ENCODE measurements around the gene CLDN7.

The CLDN7 gene

GRCh38 chr17:7262192-7262934 lies at the start of gene CLDN7:
Gene CLDN7 (minus strand): TSS chr17:7262478. CDS start chr17:7262043, 435 bp downstream.
- DNase-seq (ENCODE audit: low read depth, low spot score): no peak

GRCh38 chr17:7311110-7311705 lies 48.9 kb upstream of the CLDN7 start:
- DNase-seq (ENCODE audit: low read depth, low spot score): no peak

- DNase-seq (ENCODE audit: low read depth, low spot score): no peak
Observed at GRCh38 chr17:7309628-7310027, 47.4 kb upstream of the CLDN7 start.

GRCh38 chr17:7308625-7309433 lies 46.6 kb upstream of the CLDN7 start:
- peak; percentile 53 for DNase-seq (ENCODE audit: low read depth, low spot score)

- DNase-seq (ENCODE audit: low read depth, low spot score): no peak
Observed at GRCh38 chr17:7307686-7308624, 45.7 kb upstream of the CLDN7 start.

GRCh38 chr17:7306911-7307685 lies 44.8 kb upstream of the CLDN7 start, which contains the start of gene EIF5A:
Gene EIF5A (plus strand): TSS chr17:7307628. CDS start chr17:7309636, 2,008 bp downstream.
- DNase-seq (ENCODE audit: low read depth, low spot score): peak; percentile 100

- no peak for DNase-seq (ENCODE audit: low read depth, low spot score)
Observed at GRCh38 chr17:7304179-7304578, 41.9 kb upstream of the CLDN7 start.

GRCh38 chr17:7296189-7296861 lies 34.0 kb upstream of the CLDN7 start:
- no peak for DNase-seq (ENCODE audit: low read depth, low spot score)

- DNase-seq (ENCODE audit: low read depth, low spot score): no peak
Observed at GRCh38 chr17:7295230-7296180, 33.2 kb upstream of the CLDN7 start.

GRCh38 chr17:7294614-7295153 lies 32.4 kb upstream of the CLDN7 start, which contains the start of gene YBX2:
Gene YBX2 (minus strand): TSS chr17:7294639. CDS start chr17:7294500, 139 bp downstream.
- no peak for DNase-seq (ENCODE audit: low read depth, low spot score)

- no peak for DNase-seq (ENCODE audit: low read depth, low spot score)
Observed at GRCh38 chr17:7293816-7294613, 31.7 kb upstream of the CLDN7 start.

GRCh38 chr17:7293159-7293558 lies 30.9 kb upstream of the CLDN7 start:
- DNase-seq (ENCODE audit: low read depth, low spot score): no peak

- DNase-seq (ENCODE audit: low read depth, low spot score): no peak
Observed at GRCh38 chr17:7292729-7293128, 30.5 kb upstream of the CLDN7 start.

GRCh38 chr17:7292194-7292593 lies 29.9 kb upstream of the CLDN7 start:
- no peak for DNase-seq (ENCODE audit: low read depth, low spot score)

- no peak for DNase-seq (ENCODE audit: low read depth, low spot score)
Observed at GRCh38 chr17:7290685-7291084, 28.4 kb upstream of the CLDN7 start.

GRCh38 chr17:7290166-7290565 lies 27.9 kb upstream of the CLDN7 start:
- no peak for DNase-seq (ENCODE audit: low read depth, low spot score)

GRCh38 chr17:7289256-7290032 lies 27.2 kb upstream of the CLDN7 start:
- no peak for DNase-seq (ENCODE audit: low read depth, low spot score)

Measured in brain pericyte (primary cell).